H4 (cell line): Measurements from ENCODE around the gene MAG. TPM values are rescaled to one million over a fixed set of nuclear protein-coding genes. Genes with fewer than 3 reads are reported as not detected.

Source experiments
- DNase-seq: peaks from one replicate; pipeline ENCODE4 v3.0.0-alpha.2; 2015; ENCODE audit warnings: low spot score
- total RNA-seq: library from RNA; depleted of rRNA; stranded (reverse); fragments of >200 nt; shearing (Covaris generic); gene quantifications from 2 replicates; pipeline ENCODE4 v1.2.3, GENCODE V29; 2014; rRNA removed

MAG gene
- 0.43 TPM in 1 of 2 replicates, not detected in the other for total RNA-seq

GRCh38 chr19:35291916-35292315, at the start of gene MAG:
Gene MAG (plus strand): TSS chr19:35292161. CDS start chr19:35295409, 3,248 bp downstream.
- no peak for DNase-seq

- DNase-seq = no peak
These were observed 45.4 kb upstream of the MAG start for GRCh38 chr19:35246466-35247092.

- no peak for DNase-seq
These were observed 44.2 kb upstream of the MAG start for GRCh38 chr19:35247526-35248309.

GRCh38 chr19:35248310-35249145, 43.4 kb upstream of the MAG start, which contains the start of gene LSR:
Gene LSR (plus strand): TSS chr19:35249002. CDS start chr19:35249023, 21 bp downstream.
- DNase-seq = no peak

- no peak for DNase-seq
These were observed 42.7 kb upstream of the MAG start for GRCh38 chr19:35249146-35249847.

- DNase-seq = no peak
These were observed 41.9 kb upstream of the MAG start for GRCh38 chr19:35249848-35250711.

GRCh38 chr19:35251456-35251855, 40.5 kb upstream of the MAG start:
- no peak for DNase-seq

- no peak for DNase-seq
These were observed 38.4 kb upstream of the MAG start for GRCh38 chr19:35253316-35254286.

GRCh38 chr19:35254341-35255297, 37.3 kb upstream of the MAG start:
- no peak for DNase-seq

GRCh38 chr19:35256566-35256965, 35.4 kb upstream of the MAG start:
- DNase-seq = no peak

GRCh38 chr19:35257113-35257461, 34.9 kb upstream of the MAG start:
- peak; percentile 14 for DNase-seq

- peak; percentile 33 for DNase-seq
These were observed 31.2 kb upstream of the MAG start for GRCh38 chr19:35260694-35261304.

- peak; percentile 16 for DNase-seq
These were observed 30.4 kb upstream of the MAG start for GRCh38 chr19:35261356-35262100.

GRCh38 chr19:35262101-35262761, 29.7 kb upstream of the MAG start:
- peak; percentile 40 for DNase-seq

GRCh38 chr19:35264268-35265125, 27.5 kb upstream of the MAG start:
- peak; percentile 20 for DNase-seq
